ENCODE data around the gene PSMB3.

DNA sequence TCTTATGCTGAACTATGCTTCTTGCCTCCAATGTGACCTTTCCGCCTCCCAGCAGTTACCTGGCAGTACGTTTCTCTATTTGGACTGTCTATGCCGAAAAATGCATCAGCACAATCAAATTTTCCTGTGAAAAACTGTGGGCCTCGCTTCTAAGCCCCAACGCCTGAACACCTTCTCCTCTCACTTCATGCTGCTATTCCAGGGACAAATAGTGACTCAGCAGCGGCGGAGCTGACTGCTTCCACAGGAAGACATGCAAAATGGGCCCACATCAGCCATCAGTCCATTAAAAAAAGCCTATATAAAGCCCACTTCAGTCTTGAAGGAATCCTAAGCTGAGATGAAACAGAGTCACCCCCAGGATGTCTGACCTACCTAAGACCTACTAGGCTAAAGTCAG lies 57.3 kb downstream of the PSMB3 start:
- TF ChIP-seq CTCF (IDR thresholded peaks at IDR 0.05 in 2 of 3, conservative IDR thresholded peaks at IDR 0.05 in 1 of 3; ENCODE audit: borderline replicate concordance in 1 of 3, insufficient read depth in 1 of 3, low read depth in 2 of 3, low read length in 2 of 3) = no peak
- TF ChIP-seq, protein P1, sequence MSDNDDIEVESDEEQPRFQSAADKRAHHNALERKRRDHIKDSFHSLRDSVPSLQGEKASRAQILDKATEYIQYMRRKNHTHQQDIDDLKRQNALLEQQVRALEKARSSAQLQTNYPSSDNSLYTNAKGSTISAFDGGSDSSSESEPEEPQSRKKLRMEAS (IDR thresholded peaks at IDR 0.05) = no peak
- TF ChIP-seq EZH2 (IDR thresholded peaks at IDR 0.05) = no peak

Measured in HCT116 (cell line).